NT2/D1 (cell line): ENCODE results near the gene LARGE1.

Experiments used
- SUZ12 ChIP-seq: IDR thresholded peaks from 2 replicates; pipeline ENCODE4 v1.6.1; 2011; ENCODE audit not compliant: insufficient read length, insufficient read depth; ENCODE audit errors: extremely low read depth
- YY1 ChIP-seq: IDR thresholded peaks from 2 replicates; pipeline ENCODE4 v1.6.1; 2011; ENCODE audit not compliant: insufficient read length, insufficient read depth
- ZNF274 ChIP-seq: IDR thresholded peaks from 2 replicates; pipeline ENCODE4 v1.6.1; 2011; ENCODE audit warnings: mild to moderate bottlenecking, low read depth, low read length

- TF ChIP-seq ZNF274, result no peak
- no peak for TF ChIP-seq YY1
- no peak for TF ChIP-seq SUZ12
These were observed 30.5 kb downstream of the LARGE1 start for GRCh38 chr22:33889748-33890147.
